HG03139 (cell line): ENCODE measurements around the gene ECM1.

ENCODE experiments used
- ATAC-seq: cut with Tn5 transposase; IDR thresholded peaks from one replicate; pipeline ENCODE4 v1.9.1; 2021; ENCODE audit not compliant: unreplicated experiment

The ECM1 gene

GRCh38 chr1:150543500-150544143 is 35.7 kb downstream of the ECM1 start:
- ATAC-seq: no peak

GRCh38 chr1:150544204-150544603 is 36.3 kb downstream of the ECM1 start:
- no peak for ATAC-seq

GRCh38 chr1:150545486-150546032 is 37.6 kb downstream of the ECM1 start:
- ATAC-seq: no peak

GRCh38 chr1:150546294-150546937 is 38.5 kb downstream of the ECM1 start:
- no peak for ATAC-seq

GRCh38 chr1:150548324-150548631 is 40.4 kb downstream of the ECM1 start:
- ATAC-seq: no peak

- ATAC-seq: no peak
These were observed 41.0 kb downstream of the ECM1 start, which contains the start of gene ADAMTSL4 for GRCh38 chr1:150548632-150549495. Gene ADAMTSL4, plus strand, starts transcription at chr1:150549408. Its CDS starts 2,881 bp downstream, at chr1:150552289.

GRCh38 chr1:150549496-150550221 is 41.8 kb downstream of the ECM1 start:
- ATAC-seq: no peak

GRCh38 chr1:150550222-150551050 is 42.5 kb downstream of the ECM1 start:
- ATAC-seq: no peak

- no peak for ATAC-seq
These were observed 43.3 kb downstream of the ECM1 start for GRCh38 chr1:150551051-150551783.

GRCh38 chr1:150551784-150552127 is 43.8 kb downstream of the ECM1 start:
- ATAC-seq: no peak

- no peak for ATAC-seq
These were observed 44.4 kb downstream of the ECM1 start for GRCh38 chr1:150552128-150552910.

GRCh38 chr1:150552911-150553289 is 45.0 kb downstream of the ECM1 start:
- ATAC-seq: no peak

GRCh38 chr1:150553392-150554085 is 45.6 kb downstream of the ECM1 start:
- ATAC-seq: no peak

- ATAC-seq: no peak
These were observed 46.2 kb downstream of the ECM1 start for GRCh38 chr1:150554086-150554452.

GRCh38 chr1:150555198-150555970 is 47.5 kb downstream of the ECM1 start:
- ATAC-seq: no peak

- ATAC-seq: no peak
These were observed 48.3 kb downstream of the ECM1 start for GRCh38 chr1:150555971-150556865.
